ENCODE data around the gene TGFBR2. TPM values are rescaled to one million over a fixed set of nuclear protein-coding genes. Genes with fewer than 3 reads are reported as not detected.

Gene TGFBR2
- total RNA-seq, 4 donors from 2014 or later = 120 to 418 (median 218) TPM

DNA sequence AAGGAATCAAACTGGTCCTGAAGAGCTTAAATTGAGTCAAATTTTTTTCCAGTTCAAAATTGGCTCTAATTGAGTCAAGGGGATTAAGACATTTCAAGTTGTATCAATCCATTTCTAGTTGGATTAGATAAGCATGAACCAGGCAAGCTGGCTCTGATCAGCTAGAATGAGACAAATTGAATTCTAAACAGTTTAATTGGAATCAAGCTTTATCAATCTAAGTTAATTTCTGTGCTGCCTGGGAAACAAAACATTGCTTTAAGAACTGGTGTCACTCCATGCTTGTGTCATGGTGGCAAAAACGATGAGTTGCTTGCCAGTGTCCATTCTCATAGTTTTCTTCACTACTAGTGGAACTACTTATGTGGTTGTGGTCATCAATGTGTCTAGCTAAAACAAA lies 116.8 kb downstream of the TGFBR2 start:
- intact Hi-C loops (cut with DNase I) = no loop called here
- Histone ChIP-seq H3K9me3 (no peaks in the 10 kb centered on the region), H3K27me3 (no peaks in the 10 kb centered on the region), H3K4me3 (replicated peaks in 1 of 3) (no peak overlapping the region), H3K36me3 (no peaks in the 10 kb centered on the region), H3K4me1 (peaks cover 0 to 9% of the 10 kb centered on the region in 2 donors), H3K27ac (no peak overlapping the region)
- TF ChIP-seq POLR2A (IDR thresholded peaks at IDR 0.05) = no peak
- TF ChIP-seq, protein P1, sequence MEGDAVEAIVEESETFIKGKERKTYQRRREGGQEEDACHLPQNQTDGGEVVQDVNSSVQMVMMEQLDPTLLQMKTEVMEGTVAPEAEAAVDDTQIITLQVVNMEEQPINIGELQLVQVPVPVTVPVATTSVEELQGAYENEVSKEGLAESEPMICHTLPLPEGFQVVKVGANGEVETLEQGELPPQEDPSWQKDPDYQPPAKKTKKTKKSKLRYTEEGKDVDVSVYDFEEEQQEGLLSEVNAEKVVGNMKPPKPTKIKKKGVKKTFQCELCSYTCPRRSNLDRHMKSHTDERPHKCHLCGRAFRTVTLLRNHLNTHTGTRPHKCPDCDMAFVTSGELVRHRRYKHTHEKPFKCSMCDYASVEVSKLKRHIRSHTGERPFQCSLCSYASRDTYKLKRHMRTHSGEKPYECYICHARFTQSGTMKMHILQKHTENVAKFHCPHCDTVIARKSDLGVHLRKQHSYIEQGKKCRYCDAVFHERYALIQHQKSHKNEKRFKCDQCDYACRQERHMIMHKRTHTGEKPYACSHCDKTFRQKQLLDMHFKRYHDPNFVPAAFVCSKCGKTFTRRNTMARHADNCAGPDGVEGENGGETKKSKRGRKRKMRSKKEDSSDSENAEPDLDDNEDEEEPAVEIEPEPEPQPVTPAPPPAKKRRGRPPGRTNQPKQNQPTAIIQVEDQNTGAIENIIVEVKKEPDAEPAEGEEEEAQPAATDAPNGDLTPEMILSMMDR (IDR thresholded peaks at IDR 0.05) = no peak
- 82 to 93% methylated on average over 1 of the region's 1 CpG for WGBS, 2 donors
- DNase-seq = no peak

- peaks cover 0 to 9% of the 10 kb centered on the region in 2 donors for H3K4me1 ChIP-seq
- intact Hi-C loops (cut with DNase I) = no loop called here
- H3K4me3 ChIP-seq (replicated peaks in 1 of 3) = no peak overlapping the region
- H3K9me3 ChIP-seq = no peaks in the 10 kb centered on the region
- H3K27me3 ChIP-seq = no peaks in the 10 kb centered on the region
- no peaks in the 10 kb centered on the region for H3K36me3 ChIP-seq
- DNase-seq = no peak
- WGBS, 2 donors = 94 to 95% methylated on average over 3 of the region's 3 CpGs
- H3K27ac ChIP-seq = no peak overlapping the region
- no peak for TF ChIP-seq POLR2A (IDR thresholded peaks at IDR 0.05)
- TF ChIP-seq, protein P1 (IDR thresholded peaks at IDR 0.05) = no peak
Observed at GRCh38 chr3:30724863-30725262, 118.5 kb downstream of the TGFBR2 start.

- H3K27me3 ChIP-seq = no peaks in the 10 kb centered on the region
- DNase-seq = no peak
- no peaks in the 10 kb centered on the region for H3K9me3 ChIP-seq
- no peaks in the 10 kb centered on the region for H3K36me3 ChIP-seq
- WGBS, 2 donors = 85 to 100% methylated on average over 4 of the region's 4 CpGs
- TF ChIP-seq, protein P1 (IDR thresholded peaks at IDR 0.05) = no peak
- no peak for TF ChIP-seq POLR2A (IDR thresholded peaks at IDR 0.05)
- no peak overlapping the region for H3K4me3 ChIP-seq (replicated peaks in 1 of 3)
- H3K27ac ChIP-seq = no peak overlapping the region
- intact Hi-C loops (cut with DNase I) = no loop called here
- H3K4me1 ChIP-seq = no peaks in the 10 kb centered on the region
Observed at GRCh38 chr3:30728143-30728542, 121.7 kb downstream of the TGFBR2 start.

DNA sequence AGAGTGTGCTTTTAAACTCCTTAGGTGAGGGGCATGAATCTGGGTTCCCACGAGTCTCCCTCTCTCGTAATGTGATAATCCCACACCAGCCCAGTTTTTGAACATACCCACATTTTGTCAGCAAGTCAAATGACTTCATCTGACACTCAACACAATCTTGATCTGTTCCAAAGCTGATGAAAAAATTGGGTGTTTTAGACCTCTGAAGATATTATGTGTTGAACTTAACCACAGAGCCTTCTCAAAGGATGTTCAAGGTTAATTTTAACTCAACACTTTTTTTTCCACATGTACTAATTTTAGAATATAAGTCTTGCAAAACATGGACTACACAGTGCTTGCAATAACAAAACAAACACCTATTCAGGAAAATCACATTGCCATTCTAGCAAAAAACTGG lies 123.1 kb downstream of the TGFBR2 start:
- TF ChIP-seq POLR2A (IDR thresholded peaks at IDR 0.05) = no peak
- TF ChIP-seq, protein P1 (IDR thresholded peaks at IDR 0.05) = no peak
- Histone ChIP-seq H3K27me3 (no peaks in the 10 kb centered on the region), H3K4me1 (no peaks in the 10 kb centered on the region), H3K4me3 (replicated peaks in 1 of 3) (no peak overlapping the region), H3K36me3 (no peaks in the 10 kb centered on the region), H3K27ac (no peak overlapping the region), H3K9me3 (no peaks in the 10 kb centered on the region)
- intact Hi-C loops (cut with DNase I) = no loop called here
- no peak for DNase-seq
- WGBS, 2 donors = 93 to 99% methylated on average over 2 of the region's 2 CpGs

DNA sequence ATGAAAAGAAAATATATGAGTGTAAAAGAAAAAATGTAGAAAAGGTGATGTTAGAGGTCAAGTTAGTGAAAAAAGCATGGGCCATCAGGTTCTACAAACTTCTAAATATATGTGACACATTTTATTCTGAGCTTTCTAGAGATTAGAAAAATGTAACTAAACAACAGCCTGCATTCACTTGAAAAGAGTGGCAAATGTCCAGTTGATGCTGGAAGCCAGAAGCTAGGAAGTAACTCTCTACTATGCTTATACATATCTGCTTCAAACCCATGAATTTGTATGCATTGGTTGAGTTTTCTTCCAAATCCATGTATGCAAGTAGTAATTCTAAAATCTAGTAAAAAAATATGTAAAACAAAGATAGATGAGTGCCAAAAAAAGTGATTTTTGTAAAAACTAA lies 123.5 kb downstream of the TGFBR2 start:
- H3K4me3 ChIP-seq (replicated peaks in 1 of 3) = no peak overlapping the region
- intact Hi-C loops (cut with DNase I) = no loop called here
- no peak for DNase-seq
- no peaks in the 10 kb centered on the region for H3K27me3 ChIP-seq
- no peaks in the 10 kb centered on the region for H3K36me3 ChIP-seq
- no peak overlapping the region for H3K27ac ChIP-seq
- no peaks in the 10 kb centered on the region for H3K9me3 ChIP-seq
- TF ChIP-seq, protein P1 (IDR thresholded peaks at IDR 0.05) = no peak
- TF ChIP-seq POLR2A (IDR thresholded peaks at IDR 0.05) = no peak
- H3K4me1 ChIP-seq = no peaks in the 10 kb centered on the region
